Measurements from ENCODE around the gene PRKCQ. TPM values are rescaled to one million over a fixed set of nuclear protein-coding genes. Genes with fewer than 3 reads are reported as not detected.
A peak's percentile ranks its signal among the peaks of the same experiment; 100 is the strongest.

PRKCQ gene
- total RNA-seq, 1 experiment from 2014 or later: 0.73 TPM

GRCh38 chr10:6580279-6581029 lies 378 bp upstream of the PRKCQ start:
- H3K36me3 Mint-ChIP-seq (ENCODE audit: insufficient read depth, unreplicated experiment): peaks cover 15% of the 10 kb centered on the region
- CTCF ChIA-PET: no interaction called here
- peak overlapping the region; percentile 39 for H3K27ac Mint-ChIP-seq (ENCODE audit: unreplicated experiment)
- peak; percentile 66 for TF ChIP-seq CTCF (IDR thresholded peaks at IDR 0.05; ENCODE audit: unreplicated experiment)
- no peaks in the 10 kb centered on the region for H3K9me3 Mint-ChIP-seq (ENCODE audit: low read depth, unreplicated experiment)
- H3K27me3 Mint-ChIP-seq (ENCODE audit: unreplicated experiment): peaks cover 43% of the 10 kb centered on the region
- peak overlapping the region; percentile 79 for H3K4me3 Mint-ChIP-seq (ENCODE audit: low read depth, unreplicated experiment)
- no peaks in the 10 kb centered on the region for H3K4me1 Mint-ChIP-seq (ENCODE audit: low read depth, unreplicated experiment)
- BruUV-seq (replicated peaks): no TSS peak
- intact Hi-C loops (cut with micrococcal nuclease; ENCODE audit: unreplicated experiment): loop anchor here (10.0 kb wide), 2 partner anchors 64 to 166 kb away; no protein-coding TSS in a partner anchor
- peak; percentile 89 for DNase-seq

GRCh38 chr10:6579183-6579903 lies 733 bp downstream of the PRKCQ start:
- CTCF ChIA-PET: no interaction called here
- H3K4me3 Mint-ChIP-seq (ENCODE audit: low read depth, unreplicated experiment): peak overlapping the region; percentile 79
- DNase-seq: no peak
- no peak overlapping the region for H3K27ac Mint-ChIP-seq (ENCODE audit: unreplicated experiment)
- no peak for TF ChIP-seq CTCF (IDR thresholded peaks at IDR 0.05; ENCODE audit: unreplicated experiment)
- peaks cover 15% of the 10 kb centered on the region for H3K36me3 Mint-ChIP-seq (ENCODE audit: insufficient read depth, unreplicated experiment)
- no peaks in the 10 kb centered on the region for H3K4me1 Mint-ChIP-seq (ENCODE audit: low read depth, unreplicated experiment)
- H3K27me3 Mint-ChIP-seq (ENCODE audit: unreplicated experiment): peaks cover 54% of the 10 kb centered on the region
- H3K9me3 Mint-ChIP-seq (ENCODE audit: low read depth, unreplicated experiment): no peaks in the 10 kb centered on the region
- intact Hi-C loops (cut with micrococcal nuclease; ENCODE audit: unreplicated experiment): no loop called here
- BruUV-seq (replicated peaks): no TSS peak

GRCh38 chr10:6578795-6579182 lies 1.3 kb downstream of the PRKCQ start:
- no peaks in the 10 kb centered on the region for H3K9me3 Mint-ChIP-seq (ENCODE audit: low read depth, unreplicated experiment)
- DNase-seq: no peak
- H3K4me3 Mint-ChIP-seq (ENCODE audit: low read depth, unreplicated experiment): peak overlapping the region; percentile 79
- H3K4me1 Mint-ChIP-seq (ENCODE audit: low read depth, unreplicated experiment): no peaks in the 10 kb centered on the region
- H3K27ac Mint-ChIP-seq (ENCODE audit: unreplicated experiment): no peak overlapping the region
- peaks cover 60% of the 10 kb centered on the region for H3K27me3 Mint-ChIP-seq (ENCODE audit: unreplicated experiment)
- TF ChIP-seq CTCF (IDR thresholded peaks at IDR 0.05; ENCODE audit: unreplicated experiment): no peak
- intact Hi-C loops (cut with micrococcal nuclease; ENCODE audit: unreplicated experiment): no loop called here
- no TSS peak for BruUV-seq (replicated peaks)
- H3K36me3 Mint-ChIP-seq (ENCODE audit: insufficient read depth, unreplicated experiment): peaks cover 15% of the 10 kb centered on the region
- CTCF ChIA-PET: no interaction called here

- CTCF ChIA-PET: no interaction called here
- DNase-seq: no peak
- Mint-ChIP-seq H3K36me3 (ENCODE audit: insufficient read depth, unreplicated experiment) (peaks cover 15% of the 10 kb centered on the region), H3K4me3 (ENCODE audit: low read depth, unreplicated experiment) (no peak overlapping the region), H3K27me3 (ENCODE audit: unreplicated experiment) (peaks cover 65% of the 10 kb centered on the region), H3K9me3 (ENCODE audit: low read depth, unreplicated experiment) (no peaks in the 10 kb centered on the region), H3K27ac (ENCODE audit: unreplicated experiment) (no peak overlapping the region), H3K4me1 (ENCODE audit: low read depth, unreplicated experiment) (no peaks in the 10 kb centered on the region)
- intact Hi-C loops (cut with micrococcal nuclease; ENCODE audit: unreplicated experiment): no loop called here
- no TSS peak for BruUV-seq (replicated peaks)
- no peak for TF ChIP-seq CTCF (IDR thresholded peaks at IDR 0.05; ENCODE audit: unreplicated experiment)
Measured at GRCh38 chr10:6578251-6578771, 1.8 kb downstream of the PRKCQ start.

Data from Calu3 (cell line).